HUDEP-2 (cell line): ENCODE measurements around the gene PPP1R27.

Experiments used
- DNase-seq, 76 experiments: peaks; one replicate each; lab custom pipeline; 2025; ENCODE audit not compliant: unreplicated experiment in 76 of 76; lab: John Stamatoyannopoulos, UW

The PPP1R27 gene

DNA sequence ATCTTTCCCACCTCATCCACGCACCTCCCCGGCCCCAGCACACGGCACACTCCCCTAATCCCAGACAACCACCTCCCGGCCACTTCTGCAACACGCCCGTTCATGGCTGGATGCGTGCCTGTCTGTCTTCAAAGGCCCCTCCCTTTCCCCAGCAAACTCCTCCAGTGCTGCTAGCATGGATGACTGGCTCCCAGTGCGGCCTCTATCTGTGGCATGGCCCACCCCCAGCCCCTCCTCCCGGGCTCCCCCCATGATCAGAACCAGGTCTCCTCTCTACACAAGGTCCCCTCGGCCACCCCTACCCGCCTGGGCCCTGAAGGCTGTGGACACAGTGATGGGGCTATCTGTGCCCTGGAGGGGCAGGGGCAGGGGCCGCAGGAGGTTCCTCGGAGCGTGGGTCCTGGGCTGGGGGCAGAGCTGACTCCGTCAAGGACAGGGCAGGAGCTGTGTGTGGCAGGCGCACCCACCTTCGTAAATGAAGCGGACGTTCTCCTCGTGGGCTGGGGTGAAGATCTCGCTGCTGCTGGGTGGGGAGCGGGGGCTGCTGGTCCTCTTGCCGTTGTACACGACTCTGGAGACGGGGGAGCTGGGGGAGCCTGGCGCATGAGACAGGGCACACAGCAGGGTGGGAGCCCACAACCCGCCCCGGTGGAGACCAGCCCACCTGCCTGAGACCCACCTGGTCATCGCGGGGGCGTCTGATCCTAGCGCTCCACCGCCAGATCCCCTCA lies 10.9 kb downstream of the PPP1R27 start:
- DNase-seq = no peak

GRCh38 chr17:81822996-81823819 lies 11.6 kb downstream of the PPP1R27 start:
- no peak for DNase-seq

GRCh38 chr17:81822312-81822637 lies 12.6 kb downstream of the PPP1R27 start:
- no peak for DNase-seq

DNA sequence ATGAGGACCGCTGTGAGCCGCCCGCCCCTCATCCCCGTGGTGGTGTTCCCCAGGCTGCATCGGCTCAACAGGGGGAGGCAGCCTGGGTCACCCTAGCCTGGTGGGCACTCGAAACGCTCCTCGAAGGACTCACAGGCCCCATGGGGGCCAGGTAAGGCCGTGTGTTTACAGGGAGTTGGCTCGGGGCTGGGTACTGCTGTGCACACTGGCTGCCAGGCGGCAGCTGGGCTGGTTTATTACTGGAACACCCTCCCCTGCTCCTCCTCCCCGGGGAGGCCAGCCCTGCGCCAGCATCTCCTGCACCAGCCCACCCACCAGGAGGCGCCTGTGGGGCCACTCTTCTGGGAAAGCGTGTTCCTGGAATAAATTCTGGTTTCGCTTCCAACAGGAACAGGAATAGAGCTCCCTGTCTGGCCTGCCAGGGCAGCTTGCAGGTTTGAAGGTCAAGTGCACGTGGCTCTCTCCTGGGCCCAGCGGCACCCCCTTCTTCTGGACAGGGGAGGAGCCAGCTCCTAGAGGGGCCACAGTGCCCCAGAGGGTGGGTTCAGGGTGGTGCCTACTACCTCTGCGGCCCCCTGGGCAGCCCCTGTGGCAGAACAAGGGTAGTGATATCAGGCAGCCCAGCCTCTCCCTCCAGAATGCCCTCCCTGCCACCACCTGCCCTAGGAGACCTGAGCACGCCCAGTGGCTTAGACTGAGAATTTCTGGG lies 13.1 kb downstream of the PPP1R27 start:
- peak in 74 of 76 experiments; percentile 9 to 92 (median 76) for DNase-seq

DNA sequence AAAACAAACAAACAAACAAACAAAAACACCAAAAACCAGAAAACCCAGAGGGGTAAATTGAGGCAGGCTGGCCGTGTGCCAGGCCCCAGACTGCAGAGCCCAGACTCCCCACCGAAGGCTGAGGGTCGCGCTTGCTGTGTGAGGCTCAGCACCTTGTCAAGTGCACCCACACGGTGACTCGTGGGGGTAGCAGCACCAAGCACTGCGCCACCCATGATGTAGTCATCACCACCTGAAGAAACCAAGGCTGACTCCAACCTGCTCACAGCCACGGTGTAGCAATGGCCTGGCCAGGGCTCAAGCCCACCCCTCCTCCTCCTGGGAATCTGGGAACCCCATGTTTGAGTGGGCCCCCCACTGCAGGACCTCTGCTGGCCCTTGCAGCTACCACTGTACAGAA lies 13.7 kb downstream of the PPP1R27 start:
- no peak for DNase-seq

- DNase-seq = no peak
These were observed 15.1 kb downstream of the PPP1R27 start for GRCh38 chr17:81819708-81820107.

- no peak for DNase-seq
These were observed 17.1 kb downstream of the PPP1R27 start for GRCh38 chr17:81817758-81818147.

DNA sequence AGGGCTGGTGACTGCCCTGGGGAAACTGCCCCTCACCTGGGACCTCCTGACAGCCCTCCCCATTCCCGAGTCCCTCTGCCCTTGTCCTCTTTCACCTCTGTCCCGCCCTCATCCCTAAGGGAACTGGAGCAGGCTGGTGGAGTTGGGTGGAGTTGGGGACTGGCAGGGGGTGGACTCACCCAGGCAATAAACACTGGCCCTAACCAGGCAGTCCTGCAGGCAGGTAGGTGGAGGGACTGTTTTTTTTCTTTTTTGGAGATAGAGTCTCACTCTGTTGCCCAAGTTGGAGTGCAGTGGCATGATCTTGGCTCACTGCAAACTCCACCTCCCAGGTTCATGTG lies 19.2 kb downstream of the PPP1R27 start:
- no peak for DNase-seq

DNA sequence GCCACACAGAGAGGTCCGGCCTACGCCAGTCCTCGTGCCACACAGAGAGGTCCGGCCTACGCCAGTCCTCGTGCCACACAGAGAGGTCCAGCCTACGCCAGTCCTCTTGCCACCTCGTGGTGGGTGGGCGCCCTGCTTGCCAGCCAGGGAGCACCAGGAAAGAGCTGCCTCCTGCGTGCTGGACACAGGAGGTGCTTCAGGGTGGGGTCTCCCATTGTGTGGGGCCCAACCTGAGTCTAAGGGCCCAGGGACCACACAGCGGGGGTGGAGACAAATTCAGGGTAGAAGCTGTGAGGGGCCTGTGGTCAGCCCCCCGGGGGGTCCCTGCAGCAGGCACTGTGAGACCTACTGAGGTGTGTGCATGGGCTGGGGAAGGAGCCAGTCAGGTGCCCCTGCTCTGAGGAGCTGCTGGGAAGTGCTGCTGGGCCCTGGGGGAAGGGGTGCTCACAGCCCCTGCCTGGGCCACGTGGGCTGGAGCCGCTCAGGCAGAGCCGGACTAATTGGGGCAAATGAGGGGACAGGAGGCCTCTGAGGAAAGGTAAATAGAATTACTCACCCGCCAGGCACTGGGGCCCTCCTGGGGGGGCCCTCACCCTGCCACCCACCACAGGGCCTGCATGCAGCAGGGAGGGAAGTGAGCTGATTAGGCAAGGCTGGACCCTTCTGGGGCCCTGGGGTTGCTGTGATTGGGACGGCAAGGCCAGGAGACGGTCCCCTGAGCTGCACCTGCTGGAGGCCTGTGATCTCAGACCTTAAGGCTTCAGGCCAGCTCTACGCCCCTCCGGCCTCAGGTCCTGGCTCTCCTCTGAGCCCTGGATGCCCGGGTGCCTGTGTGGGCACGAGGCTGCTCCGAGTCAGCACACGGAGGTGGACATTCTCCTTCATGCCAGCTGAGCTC lies 19.9 kb downstream of the PPP1R27 start:
- DNase-seq = no peak

DNA sequence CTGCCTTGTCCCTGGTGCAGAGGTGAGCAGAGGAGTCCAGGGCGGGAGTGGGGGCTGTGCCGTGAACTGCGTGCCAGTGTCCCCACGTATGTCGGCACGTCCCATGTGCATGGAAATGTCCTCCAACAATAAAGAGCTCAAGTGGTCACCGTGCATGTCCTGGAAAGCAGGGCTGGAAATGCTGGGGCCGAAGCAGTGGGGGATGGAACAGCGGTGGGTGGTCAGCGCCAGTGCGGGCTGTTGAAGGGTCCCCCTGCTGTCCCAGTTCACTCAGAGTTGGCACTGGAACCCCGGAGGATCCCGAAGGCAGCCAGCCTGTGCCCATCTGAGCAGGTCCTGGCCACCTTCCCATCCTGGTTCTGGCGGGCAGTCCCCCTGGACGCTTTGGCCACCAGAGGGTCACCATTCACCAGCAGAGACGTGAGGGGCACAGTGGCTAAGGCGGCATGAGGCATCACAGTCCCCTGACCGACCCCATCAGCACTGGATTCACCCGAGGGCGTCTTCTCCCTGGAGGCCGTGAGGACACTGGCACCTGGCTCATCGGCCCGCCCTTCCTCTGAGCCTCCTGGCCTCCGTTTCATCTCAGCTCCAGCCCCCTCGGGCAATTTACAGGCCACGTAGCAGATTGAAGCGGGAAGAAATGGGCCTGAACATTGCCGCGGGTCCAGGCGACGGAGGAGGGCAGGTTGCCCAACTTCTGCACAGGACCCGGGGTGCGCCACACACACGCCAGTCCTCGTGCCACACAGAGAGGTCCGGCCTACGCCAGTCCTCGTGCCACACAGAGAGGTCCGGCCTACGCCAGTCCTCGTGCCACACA lies 20.8 kb downstream of the PPP1R27 start:
- no peak for DNase-seq

GRCh38 chr17:81813371-81813684 lies 21.5 kb downstream of the PPP1R27 start:
- DNase-seq = no peak

GRCh38 chr17:81812571-81813370 lies 22.1 kb downstream of the PPP1R27 start:
- no peak for DNase-seq

- DNase-seq = no peak
These were observed 22.9 kb downstream of the PPP1R27 start for GRCh38 chr17:81811705-81812570.

DNA sequence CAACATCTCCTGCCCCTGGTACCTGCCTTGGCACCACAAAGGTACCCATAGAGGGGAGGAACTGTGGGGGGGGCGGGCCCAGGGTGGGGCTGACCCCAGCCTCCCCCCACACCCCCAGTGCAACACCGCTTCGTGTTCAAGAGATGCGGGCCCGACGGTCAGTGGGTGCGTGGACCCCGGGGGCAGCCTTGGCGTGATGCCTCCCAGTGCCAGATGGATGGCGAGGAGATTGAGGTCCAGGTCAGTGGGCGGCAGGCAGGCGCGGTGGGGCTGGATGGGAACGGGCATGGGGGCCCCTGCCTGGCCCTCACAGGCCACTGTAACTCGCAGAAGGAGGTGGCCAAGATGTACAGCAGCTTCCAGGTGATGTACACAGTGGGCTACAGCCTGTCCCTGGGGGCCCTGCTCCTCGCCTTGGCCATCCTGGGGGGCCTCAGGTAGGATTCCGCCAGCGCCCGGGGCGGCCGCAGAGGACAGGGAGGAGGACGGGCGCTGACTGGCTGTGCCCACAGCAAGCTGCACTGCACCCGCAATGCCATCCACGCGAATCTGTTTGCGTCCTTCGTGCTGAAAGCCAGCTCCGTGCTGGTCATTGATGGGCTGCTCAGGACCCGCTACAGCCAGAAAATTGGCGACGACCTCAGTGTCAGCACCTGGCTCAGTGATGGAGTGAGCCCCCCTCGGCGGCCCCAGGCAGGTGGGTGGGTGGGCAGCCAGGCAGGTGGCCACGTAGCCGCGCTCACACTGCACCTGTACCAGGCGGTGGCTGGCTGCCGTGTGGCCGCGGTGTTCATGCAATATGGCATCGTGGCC lies 23.8 kb downstream of the PPP1R27 start:
- no peak for DNase-seq

DNA sequence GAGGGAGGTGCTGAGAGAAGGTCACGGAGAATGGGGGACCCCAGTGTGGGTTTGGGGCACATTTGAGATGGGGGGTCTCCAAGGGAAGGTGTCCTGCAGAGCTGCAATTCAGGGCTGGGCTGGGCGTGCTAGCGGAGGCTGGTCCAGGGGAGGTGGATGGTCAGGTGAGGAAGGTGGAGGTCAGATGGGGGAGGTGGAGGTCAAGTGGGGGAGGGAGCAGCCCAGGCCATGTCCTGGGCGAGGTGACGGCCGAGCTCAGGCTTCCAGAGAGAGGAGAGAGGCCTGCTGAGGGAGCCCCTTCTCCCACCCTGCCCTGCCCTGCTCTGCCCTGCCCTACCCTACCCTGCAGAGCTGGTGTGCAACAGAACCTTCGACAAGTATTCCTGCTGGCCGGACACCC lies 24.4 kb downstream of the PPP1R27 start:
- DNase-seq = no peak

DNA sequence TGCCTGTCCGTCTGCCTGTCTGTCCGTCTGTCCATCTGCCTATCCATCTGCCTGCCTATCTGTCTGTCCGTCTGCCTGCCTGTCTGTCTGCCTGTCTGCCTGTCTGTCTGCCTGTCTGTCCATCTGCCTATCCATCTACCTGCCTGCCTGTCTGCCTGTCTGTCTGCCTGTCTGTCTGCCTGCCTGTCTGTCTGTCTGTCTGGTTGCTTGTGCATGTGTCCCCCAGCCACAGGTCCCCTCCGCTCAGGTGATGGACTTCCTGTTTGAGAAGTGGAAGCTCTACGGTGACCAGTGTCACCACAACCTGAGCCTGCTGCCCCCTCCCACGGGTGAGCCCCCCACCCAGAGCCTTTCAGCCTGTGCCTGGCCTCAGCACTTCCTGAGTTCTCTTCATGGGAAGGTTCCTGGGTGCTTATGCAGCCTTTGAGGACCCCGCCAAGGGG lies 25.3 kb downstream of the PPP1R27 start:
- DNase-seq = no peak

GRCh38 chr17:81808778-81809555 lies 25.9 kb downstream of the PPP1R27 start:
- peak in 1 of 76 experiments; percentile 16 for DNase-seq
